ENCODE data around the gene RAB8A. TPM values are rescaled to one million over a fixed set of nuclear protein-coding genes. Genes with fewer than 3 reads are reported as not detected.
"Not testable (repeated sequence)": the region's sequence is repeated elsewhere in the genome, so short reads cannot be mapped to it uniquely, and the experiment has no call there.

The RAB8A gene
- total and polyA plus RNA-seq, 4 donors: 43.0 to 64.9 (median 56.2) TPM

GRCh38 chr19:16106121-16106520, 5.6 kb upstream of the RAB8A start:
- Histone ChIP-seq H3K4me1 (ENCODE audit: control insufficient read depth, insufficient read depth, low read length) (peaks cover 8% of the 10 kb centered on the region), H3K27ac (ENCODE audit: low read depth, low read length) (no peak overlapping the region), H3K4me3 (ENCODE audit: low read depth, low read length) (no peak overlapping the region), H3K9me3 (ENCODE audit: control insufficient read depth, insufficient read depth, low read length) (no peaks in the 10 kb centered on the region), H3K27me3 (ENCODE audit: control insufficient read depth, insufficient read depth, low read length) (no peaks in the 10 kb centered on the region), H3K36me3 (ENCODE audit: control insufficient read depth, insufficient read depth, low read length) (peaks cover 14% of the 10 kb centered on the region)
- 15% methylated on average over 2 of the region's 3 CpGs for WGBS (ENCODE audit: insufficient coverage)
- no peak for DNase-seq (ENCODE audit: low read depth in 4 of 6, low spot score in 6 of 6)

DNA sequence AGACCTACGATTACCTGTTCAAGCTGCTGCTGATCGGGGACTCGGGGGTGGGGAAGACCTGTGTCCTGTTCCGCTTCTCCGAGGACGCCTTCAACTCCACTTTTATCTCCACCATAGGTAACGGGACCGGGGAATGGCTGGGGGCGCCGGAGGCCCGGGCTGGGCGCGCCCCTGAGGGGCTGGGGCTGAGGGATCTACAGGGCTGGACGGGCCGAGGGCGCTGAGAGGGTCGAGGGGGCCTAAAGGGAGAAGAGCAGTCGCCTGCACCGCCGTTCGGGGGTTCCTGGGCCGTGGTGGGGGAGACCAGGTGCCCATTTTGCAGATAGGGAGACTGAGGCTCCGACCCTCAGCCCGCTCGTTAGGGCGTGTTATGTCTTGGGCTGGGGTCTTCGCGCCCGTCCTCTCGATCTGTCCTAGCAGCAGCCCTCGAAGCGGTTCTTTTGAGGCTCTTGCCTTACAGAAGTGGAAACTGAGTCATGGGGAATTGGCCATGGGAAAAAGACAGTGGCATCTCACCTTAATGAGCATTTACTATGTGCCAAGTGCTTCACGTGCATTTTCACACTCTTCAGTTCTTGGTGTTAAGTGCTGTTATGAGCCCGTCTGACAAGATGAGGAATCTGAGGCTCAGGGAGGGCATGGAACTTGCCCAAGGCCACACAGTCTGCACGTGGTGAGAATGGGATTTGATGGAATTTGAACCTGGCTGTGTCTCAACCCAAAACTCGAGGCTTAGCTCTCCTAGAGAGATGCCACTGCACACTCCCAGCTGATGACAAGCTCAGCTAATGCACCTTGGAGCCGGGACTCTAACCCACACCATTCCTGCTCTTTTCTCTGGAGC, 442 bp downstream of the RAB8A start:
- Histone ChIP-seq H3K9me3 (ENCODE audit: control insufficient read depth, insufficient read depth, low read length) (no peaks in the 10 kb centered on the region), H3K4me1 (ENCODE audit: control insufficient read depth, insufficient read depth, low read length) (peaks cover 52% of the 10 kb centered on the region), H3K27me3 (ENCODE audit: control insufficient read depth, insufficient read depth, low read length) (no peaks in the 10 kb centered on the region), H3K36me3 (ENCODE audit: control insufficient read depth, insufficient read depth, low read length) (peaks cover 5% of the 10 kb centered on the region), H3K27ac (ENCODE audit: low read depth, low read length) (peak overlapping the region; percentile 96), H3K4me3 (ENCODE audit: low read depth, low read length) (peak overlapping the region; percentile 100)
- WGBS (ENCODE audit: insufficient coverage): 3% methylated on average over 33 of the region's 37 CpGs
- no peak for DNase-seq (ENCODE audit: low read depth in 4 of 6, low spot score in 6 of 6)

GRCh38 chr19:16112778-16113177, 1.1 kb downstream of the RAB8A start:
- Histone ChIP-seq H3K4me1 (ENCODE audit: control insufficient read depth, insufficient read depth, low read length) (peaks cover 52% of the 10 kb centered on the region), H3K36me3 (ENCODE audit: control insufficient read depth, insufficient read depth, low read length) (peaks cover 11% of the 10 kb centered on the region), H3K27me3 (ENCODE audit: control insufficient read depth, insufficient read depth, low read length) (no peaks in the 10 kb centered on the region), H3K27ac (ENCODE audit: low read depth, low read length) (peak overlapping the region; percentile 96), H3K9me3 (ENCODE audit: control insufficient read depth, insufficient read depth, low read length) (no peaks in the 10 kb centered on the region), H3K4me3 (ENCODE audit: low read depth, low read length) (peak overlapping the region; percentile 100)
- no peak for DNase-seq (ENCODE audit: low read depth in 4 of 6, low spot score in 6 of 6)
- 60% methylated on average over 1 of the region's 2 CpGs for WGBS (ENCODE audit: insufficient coverage)

- H3K36me3 ChIP-seq (ENCODE audit: control insufficient read depth, insufficient read depth, low read length): peaks cover 20% of the 10 kb centered on the region
- peak in 1 of 6 donors; percentile 34 for DNase-seq (ENCODE audit: low read depth in 4 of 6, low spot score in 6 of 6)
- H3K27me3 ChIP-seq (ENCODE audit: control insufficient read depth, insufficient read depth, low read length): no peaks in the 10 kb centered on the region
- no peak overlapping the region for H3K4me3 ChIP-seq (ENCODE audit: low read depth, low read length)
- peak overlapping the region; percentile 33 for H3K27ac ChIP-seq (ENCODE audit: low read depth, low read length)
- 50% methylated on average over 1 of the region's 3 CpGs for WGBS (ENCODE audit: insufficient coverage)
- H3K9me3 ChIP-seq (ENCODE audit: control insufficient read depth, insufficient read depth, low read length): no peaks in the 10 kb centered on the region
- H3K4me1 ChIP-seq (ENCODE audit: control insufficient read depth, insufficient read depth, low read length): peaks cover 52% of the 10 kb centered on the region
Observed at GRCh38 chr19:16113727-16114126, 2.0 kb downstream of the RAB8A start.

DNA sequence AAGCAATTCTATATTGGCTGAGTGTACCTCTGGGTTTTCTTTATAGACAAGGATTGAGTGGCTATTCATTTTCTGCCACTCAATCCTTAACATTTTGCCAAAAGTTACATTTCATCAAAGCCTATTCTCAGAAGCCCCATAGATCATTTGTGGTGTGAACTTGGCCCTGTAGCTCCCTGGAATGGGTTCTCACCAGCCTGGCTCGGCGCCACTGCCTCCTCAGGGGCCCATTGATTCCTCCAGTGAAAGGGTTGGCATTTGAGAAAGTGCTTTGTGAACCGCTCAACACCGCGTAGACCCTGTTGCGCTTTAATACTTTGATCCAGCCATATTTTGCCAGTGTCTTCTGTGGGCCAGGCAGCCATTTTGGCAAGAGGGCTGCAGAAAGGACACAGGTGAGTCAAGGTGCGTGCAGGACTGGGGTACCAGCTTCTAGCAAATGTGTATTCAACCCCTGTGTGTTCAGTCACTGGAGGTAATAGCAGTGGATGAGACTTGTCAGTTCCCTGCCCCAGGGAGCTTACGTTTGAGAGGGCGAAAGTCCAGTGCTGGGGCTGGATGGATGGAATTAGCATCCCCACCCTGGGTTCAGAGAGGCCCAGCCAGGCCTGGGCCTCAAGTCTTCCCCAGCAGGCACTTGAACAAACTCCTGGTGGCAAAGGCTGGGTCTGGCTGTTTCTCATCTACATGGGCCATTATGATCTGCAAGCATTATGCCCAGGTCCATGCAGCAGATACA, 3.8 kb downstream of the RAB8A start:
- H3K9me3 ChIP-seq (ENCODE audit: control insufficient read depth, insufficient read depth, low read length): no peaks in the 10 kb centered on the region
- peak overlapping the region; percentile 26 for H3K27ac ChIP-seq (ENCODE audit: low read depth, low read length)
- H3K4me1 ChIP-seq (ENCODE audit: control insufficient read depth, insufficient read depth, low read length): peaks cover 51% of the 10 kb centered on the region
- peak; percentile 28 to 88 (median 60) for DNase-seq (ENCODE audit: low read depth in 4 of 6, low spot score in 6 of 6)
- no peaks in the 10 kb centered on the region for H3K27me3 ChIP-seq (ENCODE audit: control insufficient read depth, insufficient read depth, low read length)
- 38% methylated on average over 7 of the region's 9 CpGs for WGBS (ENCODE audit: insufficient coverage)
- H3K36me3 ChIP-seq (ENCODE audit: control insufficient read depth, insufficient read depth, low read length): peaks cover 38% of the 10 kb centered on the region
- H3K4me3 ChIP-seq (ENCODE audit: low read depth, low read length): no peak overlapping the region

DNA sequence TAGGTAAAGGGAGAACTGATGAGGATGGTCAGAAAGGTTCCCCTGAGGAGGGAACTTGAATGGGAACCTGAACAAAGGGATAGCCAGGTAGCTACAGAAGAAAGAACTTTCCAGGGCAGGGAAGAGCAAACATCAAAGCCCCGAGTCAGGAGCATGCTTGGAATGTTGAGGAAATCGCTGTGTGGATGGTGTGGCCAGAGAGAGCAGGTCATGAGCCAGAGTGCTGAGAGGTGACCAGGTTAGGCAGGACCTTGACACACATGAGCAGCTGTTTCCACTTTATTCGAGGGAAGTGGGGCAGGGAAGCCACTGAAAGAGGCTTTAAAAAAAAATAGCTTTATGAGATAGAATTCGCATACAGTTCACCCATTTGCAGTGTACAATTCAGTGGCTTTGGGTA, 4.4 kb downstream of the RAB8A start:
- WGBS (ENCODE audit: insufficient coverage): 97% methylated on average over 2 of the region's 4 CpGs

DNA sequence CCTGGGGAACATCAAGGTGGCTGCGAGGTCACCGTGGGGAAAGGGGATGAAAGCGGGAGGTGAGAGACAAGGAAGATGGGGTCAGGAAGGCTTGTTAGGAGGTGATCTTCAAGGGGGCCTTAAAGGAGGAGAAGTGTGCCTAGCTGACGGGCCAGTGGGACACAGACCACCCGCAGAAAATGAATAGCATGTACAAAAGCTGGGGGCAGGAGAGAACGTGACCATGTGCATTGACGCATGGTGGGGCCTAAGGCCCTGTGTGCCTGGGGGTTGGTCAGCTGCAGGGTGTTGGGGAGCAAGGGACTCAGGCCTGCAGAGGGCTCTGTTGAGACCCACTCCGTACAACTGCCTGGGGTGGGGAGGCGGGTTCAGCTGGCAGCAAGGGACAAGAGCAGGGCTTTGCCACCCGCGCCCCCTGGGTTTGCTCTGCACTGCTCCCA, 5.9 kb downstream of the RAB8A start:
- WGBS (ENCODE audit: insufficient coverage): 85% methylated on average over 11 of the region's 11 CpGs
- H3K36me3 ChIP-seq (ENCODE audit: control insufficient read depth, insufficient read depth, low read length): peaks cover 58% of the 10 kb centered on the region
- H3K4me1 ChIP-seq (ENCODE audit: control insufficient read depth, insufficient read depth, low read length): peaks cover 35% of the 10 kb centered on the region
- H3K4me3 ChIP-seq (ENCODE audit: low read depth, low read length): no peak overlapping the region
- no peak overlapping the region for H3K27ac ChIP-seq (ENCODE audit: low read depth, low read length)
- no peaks in the 10 kb centered on the region for H3K9me3 ChIP-seq (ENCODE audit: control insufficient read depth, insufficient read depth, low read length)
- no peaks in the 10 kb centered on the region for H3K27me3 ChIP-seq (ENCODE audit: control insufficient read depth, insufficient read depth, low read length)
- no peak for DNase-seq (ENCODE audit: low read depth in 4 of 6, low spot score in 6 of 6)

More for the DNA sequence above, 4.4 kb downstream of the RAB8A start:
- peaks cover 44% of the 10 kb centered on the region for H3K36me3 ChIP-seq (ENCODE audit: control insufficient read depth, insufficient read depth, low read length)
- no peak for DNase-seq (ENCODE audit: low read depth in 4 of 6, low spot score in 6 of 6)
- H3K9me3 ChIP-seq (ENCODE audit: control insufficient read depth, insufficient read depth, low read length): no peaks in the 10 kb centered on the region
- H3K27me3 ChIP-seq (ENCODE audit: control insufficient read depth, insufficient read depth, low read length): no peaks in the 10 kb centered on the region
- H3K4me3 ChIP-seq (ENCODE audit: low read depth, low read length): no peak overlapping the region
- peaks cover 45% of the 10 kb centered on the region for H3K4me1 ChIP-seq (ENCODE audit: control insufficient read depth, insufficient read depth, low read length)
- H3K27ac ChIP-seq (ENCODE audit: low read depth, low read length): peak overlapping the region; percentile 26

DNA sequence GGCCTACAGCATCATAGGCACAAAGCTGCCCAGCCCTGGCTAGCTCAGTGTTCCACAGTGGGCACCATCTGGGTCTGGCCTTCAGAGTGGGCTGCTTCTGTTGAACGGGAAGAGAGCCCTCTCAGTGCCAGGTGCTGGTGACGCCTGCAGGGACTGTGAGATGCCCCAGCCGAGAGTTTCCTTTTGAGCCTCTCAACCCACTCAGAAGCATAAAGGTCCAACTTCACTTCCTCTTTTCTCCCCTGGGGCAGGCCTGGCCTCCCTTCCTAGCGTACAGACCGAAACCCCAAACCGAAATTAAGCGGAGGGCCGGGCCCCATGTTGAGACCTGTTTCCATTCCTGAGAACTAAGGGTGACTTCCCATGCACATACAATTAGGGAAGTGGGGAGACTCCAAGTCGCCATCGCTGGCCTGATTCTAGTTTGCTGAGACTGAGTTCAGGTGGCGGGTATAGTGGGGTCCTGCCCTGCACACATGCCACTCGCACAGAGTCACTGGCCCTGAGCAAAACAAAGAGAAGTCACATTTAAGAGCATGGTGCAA, 6.9 kb downstream of the RAB8A start:
- peaks cover 27% of the 10 kb centered on the region for H3K4me1 ChIP-seq (ENCODE audit: control insufficient read depth, insufficient read depth, low read length)
- no peak overlapping the region for H3K27ac ChIP-seq (ENCODE audit: low read depth, low read length)
- H3K36me3 ChIP-seq (ENCODE audit: control insufficient read depth, insufficient read depth, low read length): peaks cover 68% of the 10 kb centered on the region
- DNase-seq (ENCODE audit: low read depth in 4 of 6, low spot score in 6 of 6): no peak
- WGBS (ENCODE audit: insufficient coverage): 89% methylated on average over 10 of the region's 12 CpGs
- H3K4me3 ChIP-seq (ENCODE audit: low read depth, low read length): no peak overlapping the region
- no peaks in the 10 kb centered on the region for H3K9me3 ChIP-seq (ENCODE audit: control insufficient read depth, insufficient read depth, low read length)
- H3K27me3 ChIP-seq (ENCODE audit: control insufficient read depth, insufficient read depth, low read length): no peaks in the 10 kb centered on the region

DNA sequence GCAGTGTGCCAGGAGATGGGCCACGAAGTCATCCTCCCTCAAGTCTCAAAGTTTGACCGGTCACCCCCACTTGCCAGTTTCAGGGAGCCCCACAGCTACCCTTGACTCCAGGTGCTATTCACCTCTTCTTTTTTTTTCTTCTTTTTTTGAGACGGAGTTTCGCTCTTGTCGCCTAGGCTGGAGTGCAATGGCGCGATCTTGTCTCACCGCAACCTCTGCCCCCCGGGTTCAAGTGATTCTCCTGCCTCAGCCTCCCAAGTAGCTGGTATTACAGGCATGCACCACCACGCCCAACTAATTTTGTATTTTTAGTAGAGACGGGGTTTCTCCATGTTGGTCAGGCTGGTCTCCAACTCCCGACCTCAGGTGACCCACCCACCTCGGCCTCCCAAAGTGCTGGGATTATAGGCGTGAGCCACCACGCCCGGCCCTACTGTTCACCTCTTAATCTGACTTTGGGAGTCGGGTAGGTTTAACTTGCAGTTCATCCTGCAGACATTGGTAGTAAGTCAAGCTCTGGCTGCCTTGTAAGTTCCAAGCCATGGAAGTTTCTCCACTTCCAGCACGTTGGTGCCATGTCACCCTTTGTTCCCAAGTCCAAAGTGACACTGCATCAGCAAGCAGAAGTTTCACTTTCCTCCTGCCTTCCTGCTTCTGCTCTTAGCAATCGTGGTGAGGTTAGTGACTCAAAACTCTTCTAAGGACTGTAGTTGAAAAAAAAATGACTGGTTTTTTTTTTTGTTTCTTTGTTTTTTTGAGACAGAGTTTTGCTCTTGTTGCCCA, 7.6 kb downstream of the RAB8A start:
- H3K27me3 ChIP-seq (ENCODE audit: control insufficient read depth, insufficient read depth, low read length); H3K9me3 ChIP-seq (ENCODE audit: control insufficient read depth, insufficient read depth, low read length); H3K4me3 ChIP-seq (ENCODE audit: low read depth, low read length); DNase-seq (ENCODE audit: low read depth in 4 of 6, low spot score in 6 of 6); H3K27ac ChIP-seq (ENCODE audit: low read depth, low read length): not testable (repeated sequence)
- 92% methylated on average over 13 of the region's 19 CpGs for WGBS (ENCODE audit: insufficient coverage)
- Histone ChIP-seq H3K4me1 (ENCODE audit: control insufficient read depth, insufficient read depth, low read length) (peaks cover 20% of the 10 kb centered on the region), H3K36me3 (ENCODE audit: control insufficient read depth, insufficient read depth, low read length) (peaks cover 75% of the 10 kb centered on the region)
